Dermis blood vessel endothelial cell (primary cell): ENCODE results near the gene SLC2A6. TPM values are rescaled to one million over a fixed set of nuclear protein-coding genes. Genes with fewer than 3 reads are reported as not detected.

Experiments used
- DNase-seq: peaks from one replicate; pipeline ENCODE4 v3.0.0; 2010
- total RNA-seq: library from RNA; depleted of rRNA; stranded (reverse); fragments of >200 nt; gene quantifications from 2 replicates; pipeline ENCODE4 v1.2.3, GENCODE V29; 2014

SLC2A6 gene
- total RNA-seq, 1 donor from 2014 or later = 32.0 TPM

DNA sequence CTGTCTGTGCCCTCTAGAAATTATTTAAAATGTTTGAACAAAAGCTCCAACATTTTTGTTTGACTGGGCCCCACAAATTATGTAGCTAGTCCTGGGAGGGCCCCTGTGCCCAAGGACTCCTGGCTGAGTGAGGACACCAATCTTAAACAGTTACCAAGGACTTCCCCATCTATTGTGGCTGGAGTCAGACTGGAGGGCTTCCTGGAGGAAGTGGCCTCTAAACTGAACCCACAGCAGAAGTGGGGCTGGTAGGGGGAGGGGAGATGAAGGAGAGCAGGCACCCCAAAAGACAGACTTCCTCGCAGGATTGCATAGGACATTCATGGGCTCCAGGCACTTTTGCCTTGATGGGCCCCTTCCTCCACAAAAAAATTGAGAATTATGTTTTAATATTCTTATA, 48.7 kb downstream of the SLC2A6 start:
- DNase-seq = no peak

DNA sequence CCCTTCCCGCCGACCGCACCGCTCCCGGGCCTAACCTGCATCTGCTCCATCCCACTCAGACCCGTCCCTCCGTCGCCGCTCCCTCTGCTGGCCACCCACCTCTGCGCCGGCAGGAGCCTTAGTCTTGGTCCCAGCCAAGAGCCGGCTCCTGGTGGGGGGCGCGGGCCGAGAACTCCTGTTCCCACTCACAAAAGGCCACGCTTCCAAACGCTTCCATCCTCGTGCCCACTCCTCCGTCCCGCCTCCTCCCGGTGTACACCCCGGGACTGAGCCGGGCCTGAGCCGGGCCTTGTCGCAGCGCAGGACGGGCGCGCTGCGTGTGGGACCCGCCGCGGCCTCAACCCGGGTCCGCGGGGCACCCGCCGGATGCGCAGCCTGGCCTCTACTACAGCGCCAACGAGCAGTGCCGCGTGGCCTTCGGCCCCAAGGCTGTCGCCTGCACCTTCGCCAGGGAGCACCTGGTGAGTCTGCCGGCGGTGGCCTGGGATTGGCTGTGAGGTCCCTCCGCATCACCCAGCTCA, 49.2 kb downstream of the SLC2A6 start:
- peak; percentile 50 for DNase-seq

GRCh38 chr9:133429214-133429613, 49.7 kb downstream of the SLC2A6 start:
- no peak for DNase-seq

DNA sequence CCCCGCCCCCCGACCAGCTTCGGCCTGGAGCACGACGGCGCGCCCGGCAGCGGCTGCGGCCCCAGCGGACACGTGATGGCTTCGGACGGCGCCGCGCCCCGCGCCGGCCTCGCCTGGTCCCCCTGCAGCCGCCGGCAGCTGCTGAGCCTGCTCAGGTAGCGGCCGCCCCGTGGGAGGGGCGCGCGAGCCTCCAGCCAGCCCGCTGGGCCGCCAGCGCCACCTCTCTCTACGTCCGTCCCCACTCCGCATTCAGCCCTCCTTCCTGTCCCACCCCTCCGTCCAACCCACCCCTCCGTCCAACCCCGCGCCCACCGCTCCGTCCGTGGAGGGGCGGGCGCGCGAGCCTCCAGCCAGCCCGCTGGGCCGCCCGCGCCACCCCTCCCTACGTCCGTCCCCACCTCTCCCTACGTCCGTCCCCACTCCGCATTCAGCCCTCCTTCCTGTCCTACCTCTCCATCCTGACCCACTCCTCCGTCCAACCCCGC, 50.2 kb downstream of the SLC2A6 start:
- no peak for DNase-seq

GRCh38 chr9:133427658-133428348, 51.1 kb downstream of the SLC2A6 start:
- no peak for DNase-seq

- DNase-seq = no peak
These were observed 52.9 kb downstream of the SLC2A6 start for GRCh38 chr9:133426011-133426410.

- DNase-seq = no peak
These were observed 53.8 kb downstream of the SLC2A6 start for GRCh38 chr9:133425049-133425632.

- no peak for DNase-seq
These were observed 54.7 kb downstream of the SLC2A6 start for GRCh38 chr9:133424187-133424586.

GRCh38 chr9:133423216-133423615, 55.7 kb downstream of the SLC2A6 start:
- DNase-seq = no peak

- peak; percentile 13 for DNase-seq
These were observed 57.0 kb downstream of the SLC2A6 start, which contains the start of gene ADAMTS13 for GRCh38 chr9:133421615-133422542. Gene ADAMTS13 (plus strand): TSS chr9:133422367. CDS start chr9:133422444, 77 bp downstream.

Other genes starting within 250 kb of the SLC2A6 start
- gene ABO, start 203.9 kb downstream of the SLC2A6 start, total RNA-seq = under 0.01 and 0.51 TPM in 2 replicates
- gene SURF6, start 142.9 kb downstream of the SLC2A6 start, total RNA-seq = 13.0 and 15.0 TPM in 2 replicates
- gene MED22, start 131.0 kb downstream of the SLC2A6 start, total RNA-seq = 17.7 and 26.6 TPM in 2 replicates
- 1,936 and 2,833 TPM in 2 replicates for gene RPL7A, start 130.9 kb downstream of the SLC2A6 start, total RNA-seq
- gene SURF1, start 122.6 kb downstream of the SLC2A6 start, total RNA-seq = 15.3 and 31.1 TPM in 2 replicates
- 11.2 and 11.7 TPM in 2 replicates for gene SURF2, start 122.5 kb downstream of the SLC2A6 start, total RNA-seq
- gene SURF4, start 103.0 kb downstream of the SLC2A6 start, total RNA-seq = 370 and 397 TPM in 2 replicates
- gene STKLD1, start 102.7 kb downstream of the SLC2A6 start, total RNA-seq = 0.47 and 1.2 TPM in 2 replicates
- 16.2 and 26.9 TPM in 2 replicates for gene REXO4, start 61.1 kb downstream of the SLC2A6 start, total RNA-seq
- 0.84 and 1.0 TPM in 2 replicates for gene ADAMTS13, start 56.7 kb downstream of the SLC2A6 start, total RNA-seq
- 12.8 and 21.4 TPM in 2 replicates for gene CACFD1, start 19.1 kb downstream of the SLC2A6 start, total RNA-seq
- not detected in 2 replicates for gene MYMK, start 45.9 kb upstream of the SLC2A6 start, total RNA-seq
- gene ADAMTSL2, start 55.6 kb upstream of the SLC2A6 start, total RNA-seq = under 0.01 and 0.17 TPM in 2 replicates
- gene FAM163B, start 130.3 kb upstream of the SLC2A6 start, total RNA-seq = not detected in 2 replicates
- not detected in 2 replicates for gene DBH, start 157.3 kb upstream of the SLC2A6 start, total RNA-seq